ENCODE measurements around the gene GRPEL2. TPM values are rescaled to one million over a fixed set of nuclear protein-coding genes. Genes with fewer than 3 reads are reported as not detected.
A peak's percentile ranks its signal among the peaks of the same experiment; 100 is the strongest.

The GRPEL2 gene
- total RNA-seq, 4 donors from 2014 or later: 12.6 to 19.6 (median 13.7) TPM

- 91 to 93% methylated on average over 22 of the region's 22 CpGs for WGBS, 2 donors
- Histone ChIP-seq H3K9me3 (no peaks in the 10 kb centered on the region), H3K27me3 (no peaks in the 10 kb centered on the region), H3K36me3 (no peaks in the 10 kb centered on the region), H3K27ac (no peak overlapping the region), H3K4me3 (replicated peaks in 1 of 3) (no peak overlapping the region), H3K4me1 (no peaks in the 10 kb centered on the region)
- no peak for DNase-seq
- TF ChIP-seq POLR2A (IDR thresholded peaks at IDR 0.05) (no peak), CTCF (IDR thresholded peaks at IDR 0.05) (no peak)
- intact Hi-C loops (cut with DNase I): no loop called here
Observed at GRCh38 chr5:149367972-149368645, 22.8 kb downstream of the GRPEL2 start.

GRCh38 chr5:149370878-149371277, 25.6 kb downstream of the GRPEL2 start:
- Histone ChIP-seq H3K4me3 (replicated peaks in 1 of 3) (no peak overlapping the region), H3K9me3 (no peaks in the 10 kb centered on the region), H3K27me3 (no peaks in the 10 kb centered on the region), H3K4me1 (no peaks in the 10 kb centered on the region), H3K36me3 (no peaks in the 10 kb centered on the region), H3K27ac (no peak overlapping the region)
- intact Hi-C loops (cut with DNase I): loop anchor here (5.0 kb wide), 1 partner anchor 54 kb away; no protein-coding TSS in a partner anchor
- peak; percentile 23 to 45 for DNase-seq
- 67 to 84% methylated on average over 2 of the region's 2 CpGs for WGBS, 2 donors
- TF ChIP-seq POLR2A (IDR thresholded peaks at IDR 0.05) (no peak), CTCF (IDR thresholded peaks at IDR 0.05) (no peak)

- Histone ChIP-seq H3K4me3 (replicated peaks in 1 of 3) (no peak overlapping the region), H3K27me3 (no peaks in the 10 kb centered on the region), H3K27ac (no peak overlapping the region), H3K4me1 (no peaks in the 10 kb centered on the region), H3K9me3 (no peaks in the 10 kb centered on the region), H3K36me3 (no peaks in the 10 kb centered on the region)
- intact Hi-C loops (cut with DNase I): loop anchor here (5.0 kb wide), 1 partner anchor 54 kb away; no protein-coding TSS in a partner anchor
- WGBS, 2 donors: 25 to 47% methylated on average over 3 to 12 of the region's 12 CpGs
- TF ChIP-seq CTCF (IDR thresholded peaks at IDR 0.05) (peak; percentile 36 to 74 (median 48)), POLR2A (IDR thresholded peaks at IDR 0.05) (no peak)
- peak; percentile 50 to 60 for DNase-seq
Observed at GRCh38 chr5:149371296-149371962, 26.1 kb downstream of the GRPEL2 start.

- Histone ChIP-seq H3K36me3 (no peaks in the 10 kb centered on the region), H3K4me3 (replicated peaks in 1 of 3) (no peak overlapping the region), H3K4me1 (no peaks in the 10 kb centered on the region), H3K27ac (no peak overlapping the region), H3K27me3 (no peaks in the 10 kb centered on the region), H3K9me3 (no peaks in the 10 kb centered on the region)
- 67 to 79% methylated on average over 4 of the region's 4 CpGs for WGBS, 2 donors
- TF ChIP-seq POLR2A (IDR thresholded peaks at IDR 0.05) (no peak), CTCF (IDR thresholded peaks at IDR 0.05) (no peak)
- intact Hi-C loops (cut with DNase I): loop anchor here (5.0 kb wide), 1 partner anchor 55 kb away; no protein-coding TSS in a partner anchor
- no peak for DNase-seq
Observed at GRCh38 chr5:149372076-149372795, 26.9 kb downstream of the GRPEL2 start.
